Neural crest cell (in vitro differentiated cells): ENCODE data around the gene ZBTB20. TPM values are rescaled to one million over a fixed set of nuclear protein-coding genes. Genes with fewer than 3 reads are reported as not detected.

Experiments used
- DNase-seq: peaks from one replicate; pipeline ENCODE4 v3.0.0; 2021; ENCODE audit warnings: low read depth, mixed read lengths, low spot score
- H3K27ac Mint-ChIP-seq: one replicate; pipeline ENCODE4 v1.8.0; 2021; ENCODE audit warnings: mild to moderate bottlenecking, mixed read lengths; ENCODE audit not compliant: unreplicated experiment
- H3K27me3 Mint-ChIP-seq: 2 replicates; pipeline ENCODE4 v1.8.0; 2021; ENCODE audit warnings: low read depth, mild to moderate bottlenecking, mixed read lengths
- H3K36me3 Mint-ChIP-seq: 2 replicates; pipeline ENCODE4 v1.8.0; 2021; ENCODE audit warnings: low read depth, mild to moderate bottlenecking, mixed read lengths
- H3K4me1 Mint-ChIP-seq: 2 replicates; pipeline ENCODE4 v1.8.0; 2021; ENCODE audit warnings: mixed read lengths
- H3K4me3 Mint-ChIP-seq: one replicate; pipeline ENCODE4 v1.8.0; 2021; ENCODE audit warnings: mild to moderate bottlenecking, mixed read lengths
- H3K9me3 Mint-ChIP-seq: 2 replicates; pipeline ENCODE4 v1.8.0; 2021; ENCODE audit warnings: mixed read lengths
- CTCF ChIP-seq: fragments of 200-600 bp; sonication (generic); conservative IDR thresholded peaks from 2 replicates; pipeline ENCODE4 v1.5.0; 2021; ENCODE audit warnings: antibody characterized with exemption, mild to moderate bottlenecking
- total RNA-seq: library from RNA; stranded (reverse); gene quantifications from 2 replicates; pipeline ENCODE4 v1.2.1, GENCODE V29; 2021

Gene ZBTB20
- total RNA-seq, 1 donor from 2014 or later: 12.4 TPM

GRCh38 chr3:114846779-114847178 is 300.3 kb downstream of the ZBTB20 start:
- Mint-ChIP-seq H3K4me3 (no peak overlapping the region), H3K27ac (no peak overlapping the region), H3K9me3 (peaks cover 4% of the 10 kb centered on the region), H3K4me1 (no peaks in the 10 kb centered on the region), H3K36me3 (no peaks in the 10 kb centered on the region), H3K27me3 (no peaks in the 10 kb centered on the region)
- DNase-seq: no peak
- no peak for TF ChIP-seq CTCF

GRCh38 chr3:114846252-114846651 is 300.8 kb downstream of the ZBTB20 start:
- peaks cover 4% of the 10 kb centered on the region for H3K9me3 Mint-ChIP-seq
- H3K4me3 Mint-ChIP-seq: no peak overlapping the region
- TF ChIP-seq CTCF: no peak
- H3K4me1 Mint-ChIP-seq: no peaks in the 10 kb centered on the region
- DNase-seq: no peak
- H3K27ac Mint-ChIP-seq: no peak overlapping the region
- no peaks in the 10 kb centered on the region for H3K27me3 Mint-ChIP-seq
- peaks cover 2% of the 10 kb centered on the region for H3K36me3 Mint-ChIP-seq

GRCh38 chr3:114841515-114841914 is 305.6 kb downstream of the ZBTB20 start:
- Mint-ChIP-seq H3K4me1 (no peaks in the 10 kb centered on the region), H3K27ac (no peak overlapping the region)

GRCh38 chr3:114839476-114839875 is 307.6 kb downstream of the ZBTB20 start:
- H3K9me3 Mint-ChIP-seq: peaks cover 4% of the 10 kb centered on the region
- H3K4me3 Mint-ChIP-seq: no peak overlapping the region
- peaks cover 2% of the 10 kb centered on the region for H3K36me3 Mint-ChIP-seq
- DNase-seq: no peak
- H3K4me1 Mint-ChIP-seq: no peaks in the 10 kb centered on the region
- H3K27ac Mint-ChIP-seq: no peak overlapping the region
- H3K27me3 Mint-ChIP-seq: no peaks in the 10 kb centered on the region
- TF ChIP-seq CTCF: no peak

More at GRCh38 chr3:114841515-114841914, 305.6 kb downstream of the ZBTB20 start:
- no peak for TF ChIP-seq CTCF
- peaks cover 2% of the 10 kb centered on the region for H3K36me3 Mint-ChIP-seq
- peaks cover 4% of the 10 kb centered on the region for H3K9me3 Mint-ChIP-seq
- no peak overlapping the region for H3K4me3 Mint-ChIP-seq
- no peak for DNase-seq
- no peaks in the 10 kb centered on the region for H3K27me3 Mint-ChIP-seq

GRCh38 chr3:114838025-114838424 is 309.1 kb downstream of the ZBTB20 start:
- Mint-ChIP-seq H3K4me3 (no peak overlapping the region), H3K4me1 (no peaks in the 10 kb centered on the region), H3K27ac (no peak overlapping the region), H3K36me3 (peaks cover 2% of the 10 kb centered on the region), H3K27me3 (no peaks in the 10 kb centered on the region), H3K9me3 (peaks cover 1% of the 10 kb centered on the region)
- no peak for TF ChIP-seq CTCF
- no peak for DNase-seq
